Muscle of leg (tissue), 11 donors: Measurements from ENCODE around the gene CCDC124. TPM values are rescaled to one million over a fixed set of nuclear protein-coding genes. Genes with fewer than 3 reads are reported as not detected.

ENCODE experiments used
- DNase-seq: peaks from one replicate; pipeline ENCODE4 v3.0.0; 2013
- H3K27ac ChIP-seq: one replicate; pipeline ENCODE4 v1.5.1; 2013; ENCODE audit warnings: mild to moderate bottlenecking, low read length, control low read depth
- H3K27me3 ChIP-seq: one replicate; pipeline ENCODE4 v1.6.1; 2013; ENCODE audit warnings: low read length; ENCODE audit not compliant: control insufficient read depth, insufficient read depth
- H3K36me3 ChIP-seq: one replicate; pipeline ENCODE4 v1.6.1; 2013; ENCODE audit warnings: low read length; ENCODE audit not compliant: control insufficient read depth, insufficient read depth
- H3K4me1 ChIP-seq: one replicate; pipeline ENCODE4 v1.6.1; 2013; ENCODE audit warnings: low read length; ENCODE audit not compliant: control insufficient read depth, insufficient read depth
- H3K4me3 ChIP-seq: one replicate; pipeline ENCODE4 v1.5.1; 2013; ENCODE audit warnings: low read length, control low read depth
- H3K9me3 ChIP-seq: replicated peaks from 2 replicates; pipeline ENCODE4 v1.6.1; 2013; ENCODE audit warnings: low read depth, low read length; ENCODE audit not compliant: control insufficient read depth
- WGBS: methylation state at CpG from one replicate; pipeline ENCODE4 v1.1.5; 2013; ENCODE audit warnings: missing lambda C conversion rate; ENCODE audit not compliant: insufficient coverage; 5-methylcytosine and 5-hydroxymethylcytosine counted together
- polyA plus RNA-seq, 8 donors: library from polyadenylated mRNA; unstranded; fragments of 120-200 nt; gene quantifications; one replicate each; pipeline versions ENCODE4 v1.2.1 to v1.2.3, GENCODE V29; 2013; ENCODE audit warnings: inconsistent platforms in 1 of 8, low replicate concordance in 1 of 8; ENCODE audit not compliant: insufficient read length in 8 of 8, insufficient read depth in 1 of 8
- total RNA-seq: library from RNA; stranded (reverse); fragments of 120-200 nt; gene quantifications from one replicate; pipeline ENCODE4 v1.2.4, GENCODE V29; 2013

Gene CCDC124
- total and polyA plus RNA-seq, 9 donors: 16.4 to 78.0 (median 68.9) TPM

DNA sequence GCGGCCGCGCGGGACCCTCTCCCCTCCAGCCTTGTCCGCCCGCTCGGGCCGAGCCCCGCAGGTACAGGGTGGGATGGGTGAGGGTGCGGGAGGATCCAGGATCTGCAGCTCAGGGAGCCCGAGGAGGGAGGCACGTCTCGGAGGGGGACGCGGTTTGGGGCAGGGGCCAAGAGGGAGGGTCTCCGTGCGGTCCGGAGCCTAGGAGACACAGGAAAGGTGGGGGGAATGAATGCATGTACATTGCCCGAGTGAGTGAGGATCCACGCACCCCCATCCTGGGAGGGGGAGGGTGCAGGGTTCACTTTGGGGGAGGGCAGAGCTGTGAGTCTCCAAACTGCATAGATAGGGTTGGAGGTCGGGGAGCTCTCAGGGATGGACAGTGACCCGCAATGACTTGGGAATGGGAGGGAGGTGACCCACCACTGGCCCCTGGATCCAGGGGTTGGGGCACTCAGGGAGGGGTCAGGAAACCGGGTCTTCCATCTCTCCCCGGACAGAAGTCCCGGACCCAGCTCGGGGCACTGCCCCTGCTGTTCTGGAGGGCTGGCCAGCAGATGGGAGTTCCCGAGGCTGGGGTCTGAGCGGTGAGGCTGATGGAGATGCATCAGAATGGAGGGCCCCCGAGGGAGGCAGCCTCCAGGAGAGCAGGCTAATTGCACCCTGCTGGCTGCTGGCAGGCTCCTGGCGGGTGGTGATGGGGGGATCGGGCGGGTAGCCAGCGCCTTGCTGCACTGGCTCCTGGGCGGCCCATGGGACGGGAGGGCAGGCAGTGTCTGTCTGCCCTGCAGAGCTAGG lies 34.6 kb downstream of the CCDC124 start:
- no peaks in the 10 kb centered on the region for H3K9me3 ChIP-seq
- H3K4me3 ChIP-seq: peak overlapping the region; percentile 37
- 11% methylated on average over 28 of the region's 35 CpGs for WGBS
- H3K4me1 ChIP-seq: peaks cover 18% of the 10 kb centered on the region
- no peak for DNase-seq
- H3K36me3 ChIP-seq: no peaks in the 10 kb centered on the region
- H3K27me3 ChIP-seq: peaks cover 42% of the 10 kb centered on the region
- H3K27ac ChIP-seq: no peak overlapping the region

DNA sequence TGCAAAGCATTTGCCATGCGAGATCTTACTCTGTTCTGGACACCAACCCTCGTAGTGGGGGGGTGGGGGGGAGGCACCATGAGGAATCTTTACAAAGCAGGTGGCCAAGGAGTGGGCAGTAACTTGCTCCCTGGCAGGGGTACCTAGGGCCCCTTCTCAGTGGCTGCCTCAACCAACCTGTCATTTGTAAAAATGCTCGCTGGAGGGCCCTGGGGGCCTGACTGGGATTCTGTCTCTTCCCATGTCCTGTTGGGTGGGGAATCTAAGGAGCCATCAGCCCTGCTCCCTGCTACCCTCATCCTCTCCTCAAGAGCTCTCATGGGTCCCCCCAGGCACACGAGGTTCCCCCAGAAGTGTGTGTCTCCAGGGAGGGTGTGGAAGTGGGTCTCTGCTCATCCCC lies 35.5 kb downstream of the CCDC124 start:
- Histone ChIP-seq H3K4me1 (peaks cover 18% of the 10 kb centered on the region), H3K27ac (no peak overlapping the region), H3K9me3 (no peaks in the 10 kb centered on the region), H3K27me3 (peaks cover 42% of the 10 kb centered on the region), H3K36me3 (no peaks in the 10 kb centered on the region), H3K4me3 (no peak overlapping the region)
- no peak for DNase-seq
- WGBS: no CpG with 5 or more reads among the region's 4 CpGs

DNA sequence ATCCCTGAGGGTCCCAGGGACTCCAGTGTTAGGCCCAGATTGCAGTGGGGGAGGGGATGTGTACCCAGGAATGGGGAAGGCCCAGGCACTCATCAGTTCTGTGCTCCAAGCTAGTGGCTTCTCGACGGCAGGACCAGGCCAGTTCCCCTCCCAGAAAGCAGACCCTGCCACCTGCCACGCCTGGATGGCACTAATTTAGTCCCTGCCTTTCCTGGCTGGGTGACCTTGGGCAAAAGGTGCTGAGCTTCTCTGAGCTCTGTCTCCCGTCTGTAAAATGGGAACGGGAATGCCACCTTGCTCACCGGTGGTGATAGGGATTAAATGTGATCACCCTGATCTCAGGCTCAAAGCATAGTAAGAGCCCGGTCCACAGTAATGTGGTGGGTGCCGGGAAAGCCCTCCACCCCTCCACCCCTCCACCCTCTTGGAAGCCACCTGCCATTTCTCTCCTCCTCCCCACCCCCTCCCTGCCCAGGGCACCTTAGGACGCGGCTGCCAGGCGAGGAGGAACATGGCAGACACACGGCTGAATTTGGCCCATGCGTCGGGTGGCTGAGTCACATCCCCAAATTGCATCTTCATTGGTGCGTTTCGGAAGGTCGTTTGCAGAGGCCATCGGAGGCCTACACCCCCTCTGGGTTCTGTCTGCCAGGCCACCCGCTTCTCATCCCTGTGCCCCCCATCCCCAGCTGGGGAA lies 36.4 kb downstream of the CCDC124 start:
- Histone ChIP-seq H3K36me3 (no peaks in the 10 kb centered on the region), H3K4me3 (no peak overlapping the region), H3K9me3 (no peaks in the 10 kb centered on the region), H3K27ac (no peak overlapping the region), H3K27me3 (peaks cover 39% of the 10 kb centered on the region), H3K4me1 (peaks cover 18% of the 10 kb centered on the region)
- DNase-seq: no peak
- 82% methylated on average over 14 of the region's 19 CpGs for WGBS

DNA sequence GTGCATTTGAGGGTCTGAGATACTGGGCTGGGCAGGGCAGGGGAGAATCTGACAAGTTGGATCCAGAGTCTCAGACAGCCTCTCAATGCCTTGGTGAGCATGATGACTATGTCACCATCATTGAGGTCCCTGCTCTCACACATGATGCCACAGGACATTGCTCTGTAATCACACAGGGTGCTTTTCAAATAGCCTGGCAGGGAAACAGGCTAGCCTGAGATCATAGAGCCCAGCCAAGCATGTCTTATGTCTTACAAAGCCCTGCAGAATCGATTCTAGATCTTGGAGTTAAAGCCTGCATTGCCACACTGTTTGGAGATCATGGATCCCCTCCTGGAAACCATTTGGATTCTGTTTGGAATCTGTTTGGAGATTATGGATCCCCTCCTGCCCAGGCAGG lies 39.4 kb downstream of the CCDC124 start:
- H3K27me3 ChIP-seq: peaks cover 14% of the 10 kb centered on the region
- DNase-seq: no peak
- H3K4me1 ChIP-seq: peaks cover 5% of the 10 kb centered on the region
- 78% methylated on average over 1 of the region's 1 CpG for WGBS
- no peaks in the 10 kb centered on the region for H3K9me3 ChIP-seq
- no peaks in the 10 kb centered on the region for H3K36me3 ChIP-seq
- no peak overlapping the region for H3K4me3 ChIP-seq
- no peak overlapping the region for H3K27ac ChIP-seq

DNA sequence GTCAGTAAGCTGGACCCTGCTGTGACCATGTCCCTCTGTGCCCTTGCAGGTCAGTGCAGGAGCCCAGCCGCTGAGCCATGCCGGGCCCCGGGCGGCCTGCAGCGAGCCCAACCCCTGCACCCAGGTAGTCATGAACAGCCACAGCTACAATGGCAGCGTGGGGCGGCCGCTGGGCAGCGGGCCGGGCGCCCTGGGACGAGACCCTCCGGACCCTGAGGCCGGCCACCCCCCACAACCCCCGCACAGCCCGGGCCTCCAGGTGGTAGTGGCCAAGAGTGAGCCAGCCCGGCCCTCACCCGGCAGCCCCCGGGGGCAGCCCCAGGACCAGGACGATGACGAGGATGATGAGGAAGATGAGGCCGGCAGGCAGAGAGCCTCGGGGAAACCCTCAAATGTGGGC lies 40.9 kb downstream of the CCDC124 start:
- no peak overlapping the region for H3K4me3 ChIP-seq
- H3K27ac ChIP-seq: no peak overlapping the region
- no peaks in the 10 kb centered on the region for H3K4me1 ChIP-seq
- H3K27me3 ChIP-seq: no peaks in the 10 kb centered on the region
- WGBS: 90% methylated on average over 22 of the region's 23 CpGs
- H3K36me3 ChIP-seq: no peaks in the 10 kb centered on the region
- H3K9me3 ChIP-seq: no peaks in the 10 kb centered on the region
- no peak for DNase-seq

DNA sequence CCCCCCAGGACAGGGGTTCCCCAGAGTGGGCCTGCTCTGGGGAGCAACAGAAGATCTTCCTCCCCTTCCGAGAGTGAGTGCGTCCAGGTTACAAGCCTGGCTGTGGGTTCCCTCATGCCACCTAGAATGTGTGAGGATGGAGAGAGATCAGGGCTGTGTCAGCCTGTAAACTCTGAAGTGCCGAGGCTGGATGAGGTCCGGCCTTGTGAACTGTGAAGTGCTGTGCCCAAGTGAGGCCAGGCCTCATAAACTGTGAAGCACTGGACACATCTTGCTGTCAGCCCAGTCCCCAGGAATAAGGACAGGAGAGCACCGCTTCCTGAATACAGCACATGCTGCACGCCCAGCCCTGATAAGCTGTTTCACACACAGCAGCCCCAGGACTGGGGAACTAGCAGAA lies 41.7 kb downstream of the CCDC124 start:
- Histone ChIP-seq H3K27me3 (no peaks in the 10 kb centered on the region), H3K4me1 (no peaks in the 10 kb centered on the region), H3K9me3 (no peaks in the 10 kb centered on the region), H3K4me3 (no peak overlapping the region), H3K36me3 (no peaks in the 10 kb centered on the region), H3K27ac (no peak overlapping the region)
- WGBS: 98% methylated on average over 4 of the region's 6 CpGs
- DNase-seq: no peak

DNA sequence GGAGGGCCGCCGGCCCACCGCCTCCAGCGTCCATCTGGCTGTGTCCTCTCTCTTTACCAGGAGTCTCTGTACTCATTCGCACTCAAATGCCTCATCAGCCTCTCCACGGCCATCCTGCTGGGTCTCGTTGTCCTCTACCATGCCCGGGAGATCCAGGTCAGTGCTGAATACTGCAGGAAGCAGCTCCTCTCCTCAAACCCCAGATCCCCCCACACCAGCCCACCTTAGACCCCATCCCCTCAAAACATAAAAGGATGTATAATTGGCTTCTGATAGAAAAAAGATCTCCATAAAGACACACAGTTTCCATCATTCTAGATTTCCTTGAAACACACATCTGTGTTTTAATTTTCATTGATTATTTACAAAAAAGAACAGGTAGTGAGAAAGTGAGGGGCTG lies 42.2 kb downstream of the CCDC124 start:
- Histone ChIP-seq H3K4me3 (no peak overlapping the region), H3K36me3 (no peaks in the 10 kb centered on the region), H3K4me1 (no peaks in the 10 kb centered on the region), H3K27ac (no peak overlapping the region), H3K27me3 (no peaks in the 10 kb centered on the region), H3K9me3 (no peaks in the 10 kb centered on the region)
- WGBS: 94% methylated on average over 7 of the region's 8 CpGs
- DNase-seq: no peak

DNA sequence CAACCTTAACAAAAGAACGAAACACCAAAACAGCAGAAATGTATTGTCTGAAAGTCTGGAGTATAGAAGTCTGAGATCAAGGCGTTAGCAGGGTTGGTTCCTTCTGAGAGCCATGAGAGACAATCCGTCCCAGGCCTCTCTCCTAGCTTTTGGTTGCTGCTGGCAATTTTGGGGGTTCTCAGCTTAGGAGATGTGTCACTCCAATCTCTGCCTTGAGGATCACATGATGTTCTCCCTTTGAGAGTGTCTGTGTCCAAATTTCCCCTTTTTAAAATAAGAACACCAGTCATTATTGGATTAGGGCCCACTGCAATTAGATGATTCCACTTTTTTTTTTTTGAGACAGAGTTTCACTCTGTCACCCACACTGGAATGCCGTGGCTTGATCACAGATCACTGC lies 44.2 kb downstream of the CCDC124 start:
- DNase-seq: no peak
- Histone ChIP-seq H3K27me3 (no peaks in the 10 kb centered on the region), H3K4me1 (no peaks in the 10 kb centered on the region), H3K9me3 (no peaks in the 10 kb centered on the region), H3K36me3 (no peaks in the 10 kb centered on the region), H3K27ac (no peak overlapping the region), H3K4me3 (no peak overlapping the region)
- WGBS: 100% methylated on average over 1 of the region's 4 CpGs

DNA sequence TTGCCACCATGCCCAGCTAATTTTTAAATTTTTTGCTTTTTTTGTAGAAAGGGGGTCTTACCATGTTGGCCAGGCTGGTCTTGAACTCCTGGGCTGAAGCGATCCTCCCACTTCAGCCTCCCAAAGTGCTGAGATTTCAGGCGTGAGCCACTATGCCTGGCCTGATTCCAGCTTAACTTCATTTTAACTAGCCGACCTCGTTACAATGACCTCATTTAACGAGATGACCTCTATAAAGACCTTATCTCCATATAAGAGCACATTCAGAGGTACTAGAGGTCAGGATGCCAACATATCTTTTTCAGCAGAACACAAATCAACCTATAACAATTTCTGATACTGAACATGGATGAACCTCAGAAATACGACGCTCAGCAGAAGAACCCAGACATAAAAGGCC lies 44.7 kb downstream of the CCDC124 start:
- WGBS: 49% methylated on average over 4 of the region's 7 CpGs

DNA sequence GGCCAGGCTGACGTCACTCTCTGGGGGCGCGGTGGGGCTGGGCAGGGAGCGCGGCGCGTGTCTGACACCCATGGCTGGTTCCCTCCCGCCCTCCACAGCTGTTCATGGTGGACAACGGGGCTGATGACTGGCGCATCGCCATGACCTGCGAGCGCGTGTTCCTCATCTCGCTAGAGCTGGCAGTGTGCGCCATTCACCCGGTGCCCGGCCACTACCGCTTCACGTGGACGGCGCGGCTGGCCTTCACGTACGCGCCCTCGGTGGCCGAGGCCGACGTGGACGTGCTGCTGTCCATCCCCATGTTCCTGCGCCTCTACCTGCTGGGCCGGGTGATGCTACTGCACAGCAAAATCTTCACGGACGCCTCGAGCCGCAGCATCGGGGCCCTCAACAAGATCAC lies 48.8 kb downstream of the CCDC124 start:
- 92% methylated on average over 38 of the region's 38 CpGs for WGBS
- Histone ChIP-seq H3K4me1 (no peaks in the 10 kb centered on the region), H3K4me3 (no peak overlapping the region), H3K36me3 (no peaks in the 10 kb centered on the region), H3K27me3 (no peaks in the 10 kb centered on the region), H3K9me3 (no peaks in the 10 kb centered on the region), H3K27ac (no peak overlapping the region)
- no peak for DNase-seq

More for the DNA sequence above, 44.7 kb downstream of the CCDC124 start:
- no peak overlapping the region for H3K4me3 ChIP-seq
- no peaks in the 10 kb centered on the region for H3K4me1 ChIP-seq
- no peak overlapping the region for H3K27ac ChIP-seq
- no peaks in the 10 kb centered on the region for H3K9me3 ChIP-seq
- DNase-seq: no peak
- H3K27me3 ChIP-seq: no peaks in the 10 kb centered on the region
- no peaks in the 10 kb centered on the region for H3K36me3 ChIP-seq
